ENCODE results near the gene PDE4C.

PDE4C gene

DNA sequence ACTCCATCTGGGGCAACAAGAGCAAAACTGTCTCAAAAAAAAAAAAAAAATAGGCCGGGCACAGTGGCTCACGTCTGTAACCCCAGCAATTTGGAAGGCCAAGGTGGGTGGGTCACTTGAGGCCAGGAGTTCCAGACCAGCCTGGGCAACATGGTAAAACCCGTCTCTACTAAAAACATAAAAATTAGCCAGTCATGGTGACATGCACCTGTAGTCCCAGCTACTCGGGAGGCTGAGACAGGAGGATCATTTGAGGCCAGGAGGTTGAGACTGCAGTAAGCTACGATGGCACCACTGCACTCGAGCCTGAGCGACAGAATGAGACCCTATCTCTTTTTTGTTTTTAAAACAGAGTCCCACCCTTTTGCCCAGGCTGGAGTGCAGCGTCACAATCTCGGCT is 44.1 kb upstream of the PDE4C start:
- no peak for TF ChIP-seq USF1 (IDR thresholded peaks at IDR 0.05)
- no peak for TF ChIP-seq MAX (IDR thresholded peaks at IDR 0.05)
- TF ChIP-seq FOXM1 (IDR thresholded peaks at IDR 0.05; ENCODE audit: borderline replicate concordance, low read depth), result no peak
- no peak for TF ChIP-seq TCF12 (IDR thresholded peaks at IDR 0.05; ENCODE audit: low read depth)
- no peak for TF ChIP-seq NFIC (IDR thresholded peaks at IDR 0.05)
- TF ChIP-seq, protein P1, sequence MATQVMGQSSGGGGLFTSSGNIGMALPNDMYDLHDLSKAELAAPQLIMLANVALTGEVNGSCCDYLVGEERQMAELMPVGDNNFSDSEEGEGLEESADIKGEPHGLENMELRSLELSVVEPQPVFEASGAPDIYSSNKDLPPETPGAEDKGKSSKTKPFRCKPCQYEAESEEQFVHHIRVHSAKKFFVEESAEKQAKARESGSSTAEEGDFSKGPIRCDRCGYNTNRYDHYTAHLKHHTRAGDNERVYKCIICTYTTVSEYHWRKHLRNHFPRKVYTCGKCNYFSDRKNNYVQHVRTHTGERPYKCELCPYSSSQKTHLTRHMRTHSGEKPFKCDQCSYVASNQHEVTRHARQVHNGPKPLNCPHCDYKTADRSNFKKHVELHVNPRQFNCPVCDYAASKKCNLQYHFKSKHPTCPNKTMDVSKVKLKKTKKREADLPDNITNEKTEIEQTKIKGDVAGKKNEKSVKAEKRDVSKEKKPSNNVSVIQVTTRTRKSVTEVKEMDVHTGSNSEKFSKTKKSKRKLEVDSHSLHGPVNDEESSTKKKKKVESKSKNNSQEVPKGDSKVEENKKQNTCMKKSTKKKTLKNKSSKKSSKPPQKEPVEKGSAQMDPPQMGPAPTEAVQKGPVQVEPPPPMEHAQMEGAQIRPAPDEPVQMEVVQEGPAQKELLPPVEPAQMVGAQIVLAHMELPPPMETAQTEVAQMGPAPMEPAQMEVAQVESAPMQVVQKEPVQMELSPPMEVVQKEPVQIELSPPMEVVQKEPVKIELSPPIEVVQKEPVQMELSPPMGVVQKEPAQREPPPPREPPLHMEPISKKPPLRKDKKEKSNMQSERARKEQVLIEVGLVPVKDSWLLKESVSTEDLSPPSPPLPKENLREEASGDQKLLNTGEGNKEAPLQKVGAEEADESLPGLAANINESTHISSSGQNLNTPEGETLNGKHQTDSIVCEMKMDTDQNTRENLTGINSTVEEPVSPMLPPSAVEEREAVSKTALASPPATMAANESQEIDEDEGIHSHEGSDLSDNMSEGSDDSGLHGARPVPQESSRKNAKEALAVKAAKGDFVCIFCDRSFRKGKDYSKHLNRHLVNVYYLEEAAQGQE (IDR thresholded peaks at IDR 0.05; ENCODE audit: low read depth), result no peak
- TF ChIP-seq CEBPB (IDR thresholded peaks at IDR 0.05), result no peak
- no peak for TF ChIP-seq TAF1 (IDR thresholded peaks at IDR 0.05; ENCODE audit: low read depth)
- TF ChIP-seq RAD21 (IDR thresholded peaks at IDR 0.05; ENCODE audit: low read depth), result no peak

GRCh38 chr19:18269070-18269723 is 43.0 kb upstream of the PDE4C start:
- TF ChIP-seq FOXM1 (IDR thresholded peaks at IDR 0.05; ENCODE audit: borderline replicate concordance, low read depth), result no peak
- TF ChIP-seq EGR1 (IDR thresholded peaks at IDR 0.05), result no peak
- no peak for TF ChIP-seq RAD21 (IDR thresholded peaks at IDR 0.05; ENCODE audit: low read depth)
- no peak for TF ChIP-seq MAX (IDR thresholded peaks at IDR 0.05)
- no peak for TF ChIP-seq CEBPB (IDR thresholded peaks at IDR 0.05)
- TF ChIP-seq CREB1 (IDR thresholded peaks at IDR 0.05; ENCODE audit: low read depth), result no peak
- TF ChIP-seq, protein P1 (IDR thresholded peaks at IDR 0.05; ENCODE audit: low read depth), result no peak
- TF ChIP-seq TEAD4 (IDR thresholded peaks at IDR 0.05), result no peak
- no peak for TF ChIP-seq TAF1 (IDR thresholded peaks at IDR 0.05; ENCODE audit: low read depth)
- no peak for TF ChIP-seq USF1 (IDR thresholded peaks at IDR 0.05)
- no peak for TF ChIP-seq YY1 (IDR thresholded peaks at IDR 0.05; ENCODE audit: low read depth)
- TF ChIP-seq TCF12 (IDR thresholded peaks at IDR 0.05; ENCODE audit: low read depth), result no peak
- no peak for TF ChIP-seq EP300 (IDR thresholded peaks at IDR 0.05; ENCODE audit: borderline replicate concordance)
- TF ChIP-seq ZBTB7A (IDR thresholded peaks at IDR 0.05; ENCODE audit: low read depth), result no peak
- TF ChIP-seq NFIC (IDR thresholded peaks at IDR 0.05), result no peak

GRCh38 chr19:18266771-18267686 is 40.8 kb upstream of the PDE4C start:
- TF ChIP-seq CREB1 (IDR thresholded peaks at IDR 0.05; ENCODE audit: low read depth), result no peak
- TF ChIP-seq TCF12 (IDR thresholded peaks at IDR 0.05; ENCODE audit: low read depth), result no peak
- no peak for TF ChIP-seq MAX (IDR thresholded peaks at IDR 0.05)
- no peak for TF ChIP-seq EGR1 (IDR thresholded peaks at IDR 0.05)
- TF ChIP-seq CEBPB (IDR thresholded peaks at IDR 0.05), result no peak
- TF ChIP-seq RAD21 (IDR thresholded peaks at IDR 0.05; ENCODE audit: low read depth), result no peak
- TF ChIP-seq ZBTB7A (IDR thresholded peaks at IDR 0.05; ENCODE audit: low read depth), result no peak
- no peak for TF ChIP-seq EP300 (IDR thresholded peaks at IDR 0.05; ENCODE audit: borderline replicate concordance)
- no peak for TF ChIP-seq USF1 (IDR thresholded peaks at IDR 0.05)
- no peak for TF ChIP-seq TAF1 (IDR thresholded peaks at IDR 0.05; ENCODE audit: low read depth)
- no peak for TF ChIP-seq NFIC (IDR thresholded peaks at IDR 0.05)
- TF ChIP-seq TEAD4 (IDR thresholded peaks at IDR 0.05), result no peak
- TF ChIP-seq, protein P1 (IDR thresholded peaks at IDR 0.05; ENCODE audit: low read depth), result no peak
- no peak for TF ChIP-seq YY1 (IDR thresholded peaks at IDR 0.05; ENCODE audit: low read depth)
- no peak for TF ChIP-seq FOXM1 (IDR thresholded peaks at IDR 0.05; ENCODE audit: borderline replicate concordance, low read depth)

Measured in Ishikawa (cell line).